Thyroid gland (tissue), 4 donors: ENCODE results near the gene SNCA. TPM values are rescaled to one million over a fixed set of nuclear protein-coding genes. Genes with fewer than 3 reads are reported as not detected.

Experiments used
- DNase-seq, 2 donors: peaks; one replicate each; pipeline ENCODE4 v3.0.0-alpha.2; 2019
- H3K27ac ChIP-seq, 3 donors: fragments of 200-600 bp; sonication (generic); 1 replicate in 2 of 3; 2 replicates in 1 of 3; pipeline ENCODE4 v1.5.1; 2016 to 2019; ENCODE audit warnings: mild to moderate bottlenecking in 1 of 3, moderate library complexity in 1 of 3
- H3K27me3 ChIP-seq: fragments of 200-600 bp; sonication (generic); one replicate; pipeline ENCODE4 v1.5.1; 2019
- H3K36me3 ChIP-seq, 2 donors: fragments of 200-600 bp; sonication (generic); one replicate each; pipeline ENCODE4 v1.5.1; 2016 to 2019
- H3K4me1 ChIP-seq, 2 donors: fragments of 200-600 bp; sonication (generic); one replicate each; pipeline ENCODE4 v1.5.1; 2017 to 2019
- H3K4me3 ChIP-seq, 3 donors: fragments of 200-600 bp; sonication (generic); replicated peaks in 1 of 3; 1 replicate in 2 of 3; 2 replicates in 1 of 3; pipeline ENCODE4 v1.5.1; 2016; ENCODE audit warnings: mild to moderate bottlenecking in 1 of 3
- H3K9me3 ChIP-seq: fragments of 200-600 bp; sonication (generic); one replicate; pipeline ENCODE4 v1.5.1; 2017
- POLR2A ChIP-seq, 2 donors: fragments of 450-650 bp; IDR thresholded peaks; one replicate each; pipeline ENCODE4 v1.6.1; 2017; ENCODE audit warnings: antibody characterized with exemption in 2 of 2, mild to moderate bottlenecking in 2 of 2, moderate library complexity in 1 of 2
- WGBS, 2 donors: methylation state at CpG; one replicate each; pipeline ENCODE4 v1.1.5; 2017; 5-methylcytosine and 5-hydroxymethylcytosine counted together
- intact Hi-C: fragments of 100-400 bp; cut with DNase I; formaldehyde crosslinking; loops from one replicate; pipeline ENCODE4 v1.15.1; 2023
- total RNA-seq, 4 donors: library from RNA; depleted of rRNA; stranded (reverse); fragments of >200 nt; gene quantifications; one replicate each; pipeline ENCODE4 v1.2.3, GENCODE V29; 2016
- TF ChIP-seq, protein P1 (sequence below), 6 experiments: fragments of 200-600 bp in 3 of 6; fragments of 450-650 bp in 3 of 6; sonication (generic) in 3 of 6; IDR thresholded peaks; one replicate each; pipeline ENCODE4 v1.5.1; 2016 to 2019; ENCODE audit warnings: antibody characterized with exemption in 6 of 6, mild to moderate bottlenecking in 2 of 6, inconsistent platforms in 1 of 6, moderate library complexity in 1 of 6

The SNCA gene
- total RNA-seq: 10 to 100 TPM in 3 of 4 donors, 1 to 10 TPM in 1; 5.3 to 22.7 (median 15.0) TPM

- TF ChIP-seq, protein P1, sequence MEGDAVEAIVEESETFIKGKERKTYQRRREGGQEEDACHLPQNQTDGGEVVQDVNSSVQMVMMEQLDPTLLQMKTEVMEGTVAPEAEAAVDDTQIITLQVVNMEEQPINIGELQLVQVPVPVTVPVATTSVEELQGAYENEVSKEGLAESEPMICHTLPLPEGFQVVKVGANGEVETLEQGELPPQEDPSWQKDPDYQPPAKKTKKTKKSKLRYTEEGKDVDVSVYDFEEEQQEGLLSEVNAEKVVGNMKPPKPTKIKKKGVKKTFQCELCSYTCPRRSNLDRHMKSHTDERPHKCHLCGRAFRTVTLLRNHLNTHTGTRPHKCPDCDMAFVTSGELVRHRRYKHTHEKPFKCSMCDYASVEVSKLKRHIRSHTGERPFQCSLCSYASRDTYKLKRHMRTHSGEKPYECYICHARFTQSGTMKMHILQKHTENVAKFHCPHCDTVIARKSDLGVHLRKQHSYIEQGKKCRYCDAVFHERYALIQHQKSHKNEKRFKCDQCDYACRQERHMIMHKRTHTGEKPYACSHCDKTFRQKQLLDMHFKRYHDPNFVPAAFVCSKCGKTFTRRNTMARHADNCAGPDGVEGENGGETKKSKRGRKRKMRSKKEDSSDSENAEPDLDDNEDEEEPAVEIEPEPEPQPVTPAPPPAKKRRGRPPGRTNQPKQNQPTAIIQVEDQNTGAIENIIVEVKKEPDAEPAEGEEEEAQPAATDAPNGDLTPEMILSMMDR (IDR thresholded peaks at IDR 0.05): no peak
- peak in 1 of 2 donors; percentile 68 for TF ChIP-seq POLR2A (IDR thresholded peaks at IDR 0.05)
- no peaks in the 10 kb centered on the region for H3K9me3 ChIP-seq
- H3K27ac ChIP-seq: peak within 1 kb of the TSS in 2 of 3 donors; percentile 40 to 47
- H3K36me3 ChIP-seq: no peaks in the 10 kb centered on the region
- H3K4me1 ChIP-seq: peaks cover 3 to 5% of the 10 kb centered on the region in 2 donors
- peak; percentile 76 to 79 for DNase-seq
- intact Hi-C loops: no loop called here
- 2 to 4% methylated on average over 42 to 47 of the region's 48 CpGs for WGBS, 2 donors
- peak within 1 kb of the TSS; percentile 15 to 86 (median 67) for H3K4me3 ChIP-seq
- no peaks in the 10 kb centered on the region for H3K27me3 ChIP-seq
Observed at GRCh38 chr4:89836897-89837384, at the start of gene SNCA. TSS of gene SNCA (minus strand) at chr4:89837161. CDS start at chr4:89835667, 1,494 bp downstream.

- Histone ChIP-seq H3K4me1 (no peaks in the 10 kb centered on the region), H3K36me3 (no peaks in the 10 kb centered on the region), H3K4me3 (no peak overlapping the region), H3K9me3 (no peaks in the 10 kb centered on the region), H3K27ac (no peak overlapping the region), H3K27me3 (no peaks in the 10 kb centered on the region)
- WGBS, 2 donors: 81 to 91% methylated on average over 4 of the region's 4 CpGs
- intact Hi-C loops: loop anchor here (10.0 kb wide), 1 partner anchor 284 kb away; no protein-coding TSS in a partner anchor
- no peak for TF ChIP-seq POLR2A (IDR thresholded peaks at IDR 0.05)
- TF ChIP-seq, protein P1 (IDR thresholded peaks at IDR 0.05): no peak
- DNase-seq: no peak
Observed at GRCh38 chr4:89879215-89879614, 42.3 kb upstream of the SNCA start.

- WGBS, 2 donors: 39 to 43% methylated on average over 1 of the region's 1 CpG
- Histone ChIP-seq H3K4me3 (no peak overlapping the region), H3K27ac (no peak overlapping the region), H3K9me3 (no peaks in the 10 kb centered on the region), H3K27me3 (no peaks in the 10 kb centered on the region), H3K4me1 (no peaks in the 10 kb centered on the region), H3K36me3 (no peaks in the 10 kb centered on the region)
- no peak for DNase-seq
- intact Hi-C loops: loop anchor here (10.0 kb wide), 1 partner anchor 284 kb away; no protein-coding TSS in a partner anchor
- TF ChIP-seq, protein P1 (IDR thresholded peaks at IDR 0.05): no peak
- no peak for TF ChIP-seq POLR2A (IDR thresholded peaks at IDR 0.05)
Observed at GRCh38 chr4:89878611-89879010, 41.6 kb upstream of the SNCA start.

DNA sequence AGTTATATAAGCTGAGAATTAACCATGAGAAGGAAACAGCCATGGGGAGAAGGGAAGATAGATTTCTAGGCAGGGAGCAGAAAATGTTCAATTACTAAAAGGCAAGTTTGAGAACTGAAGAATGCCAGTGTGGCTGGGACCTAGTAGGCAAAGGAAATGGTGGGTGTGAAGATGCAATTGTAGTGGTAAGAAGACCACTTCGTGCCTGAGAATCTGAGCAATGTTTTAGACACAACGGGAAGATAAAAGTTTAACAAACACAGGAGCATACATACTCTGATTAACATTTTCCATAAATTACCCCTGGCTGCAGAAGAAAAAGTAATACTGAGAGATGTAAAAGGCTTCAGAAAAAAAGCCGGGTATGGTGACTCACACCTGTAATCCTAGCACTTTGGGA is 39.6 kb upstream of the SNCA start:
- Histone ChIP-seq H3K4me3 (no peak overlapping the region), H3K36me3 (no peaks in the 10 kb centered on the region), H3K9me3 (no peaks in the 10 kb centered on the region), H3K27ac (no peak overlapping the region), H3K4me1 (no peaks in the 10 kb centered on the region), H3K27me3 (no peaks in the 10 kb centered on the region)
- intact Hi-C loops: loop anchor here (10.0 kb wide), 1 partner anchor 282 kb away; no protein-coding TSS in a partner anchor
- 83 to 87% methylated on average over 3 of the region's 3 CpGs for WGBS, 2 donors
- no peak for DNase-seq
- TF ChIP-seq, protein P1 (IDR thresholded peaks at IDR 0.05): no peak
- TF ChIP-seq POLR2A (IDR thresholded peaks at IDR 0.05): no peak

- H3K4me3 ChIP-seq: no peak overlapping the region
- intact Hi-C loops: loop anchor here (10.0 kb wide), 1 partner anchor 276 kb away; no protein-coding TSS in a partner anchor
- no peaks in the 10 kb centered on the region for H3K36me3 ChIP-seq
- WGBS, 2 donors: 91 to 100% methylated on average over 1 of the region's 1 CpG
- no peak for DNase-seq
- no peaks in the 10 kb centered on the region for H3K27me3 ChIP-seq
- no peak overlapping the region for H3K27ac ChIP-seq
- no peaks in the 10 kb centered on the region for H3K4me1 ChIP-seq
- no peaks in the 10 kb centered on the region for H3K9me3 ChIP-seq
- no peak for TF ChIP-seq POLR2A (IDR thresholded peaks at IDR 0.05)
- TF ChIP-seq, protein P1 (IDR thresholded peaks at IDR 0.05): no peak
Observed at GRCh38 chr4:89871211-89871610, 34.2 kb upstream of the SNCA start.
